NCI-H2196 treated with DMSO at 0.1 percent for 48 hours (cell line): ENCODE results near the gene IFT172.
A peak's percentile ranks its signal among the peaks of the same experiment; 100 is the strongest.
"Not testable (repeated sequence)": the region's sequence is repeated elsewhere in the genome, so short reads cannot be mapped to it uniquely, and the experiment has no call there.

Source experiments
- DNase-seq: peaks from one replicate; lab custom pipeline; 2025; ENCODE audit not compliant: unreplicated experiment; lab: John Stamatoyannopoulos, UW

Gene IFT172

GRCh38 chr2:27489498-27490397 lies at the start of gene IFT172:
TSS of gene IFT172 (minus strand) at chr2:27489743. CDS start at chr2:27489653, 90 bp downstream.
- peak; percentile 98 for DNase-seq

- not testable (repeated sequence) for DNase-seq
Measured at GRCh38 chr2:27538839-27539450, 49.4 kb upstream of the IFT172 start.

- DNase-seq, result no peak
Measured at GRCh38 chr2:27537287-27537686, 47.7 kb upstream of the IFT172 start.

- no peak for DNase-seq
Measured at GRCh38 chr2:27531983-27532382, 42.4 kb upstream of the IFT172 start.

GRCh38 chr2:27527182-27527581 lies 37.6 kb upstream of the IFT172 start:
- no peak for DNase-seq

- DNase-seq, result no peak
Measured at GRCh38 chr2:27522400-27522945, 32.9 kb upstream of the IFT172 start.

- DNase-seq, result no peak
Measured at GRCh38 chr2:27520316-27520715, 30.8 kb upstream of the IFT172 start.

- no peak for DNase-seq
Measured at GRCh38 chr2:27518782-27519113, 29.2 kb upstream of the IFT172 start.

- DNase-seq, result no peak
Measured at GRCh38 chr2:27518113-27518781, 28.7 kb upstream of the IFT172 start.

GRCh38 chr2:27509326-27509725 lies 19.8 kb upstream of the IFT172 start:
- peak; percentile 73 for DNase-seq

GRCh38 chr2:27507293-27507692 lies 17.8 kb upstream of the IFT172 start:
- no peak for DNase-seq

- DNase-seq, result no peak
Measured at GRCh38 chr2:27506587-27506986, 17.0 kb upstream of the IFT172 start.

GRCh38 chr2:27502142-27502541 lies 12.6 kb upstream of the IFT172 start:
- no peak for DNase-seq

- peak; percentile 39 for DNase-seq
Measured at GRCh38 chr2:27501042-27501441, 11.5 kb upstream of the IFT172 start.

GRCh38 chr2:27498975-27499374 lies 9.4 kb upstream of the IFT172 start:
- no peak for DNase-seq

GRCh38 chr2:27497288-27497627 lies 7.7 kb upstream of the IFT172 start:
- no peak for DNase-seq

GRCh38 chr2:27496357-27497287 lies 7.1 kb upstream of the IFT172 start, which contains the start of gene GCKR:
TSS of gene GCKR (plus strand) at chr2:27496839. CDS start at chr2:27496905, 66 bp downstream.
- no peak for DNase-seq

- no peak for DNase-seq
Measured at GRCh38 chr2:27495840-27496356, 6.4 kb upstream of the IFT172 start.

- DNase-seq, result no peak
Measured at GRCh38 chr2:27494944-27495554, 5.5 kb upstream of the IFT172 start, which contains the start of gene FNDC4. TSS of gene FNDC4 (minus strand) at chr2:27495200. CDS start at chr2:27494679, 521 bp downstream.
